GM18870 (cell line): Measurements from ENCODE around the gene NABP1.
"Not testable (repeated sequence)": the region's sequence is repeated elsewhere in the genome, so short reads cannot be mapped to it uniquely, and the experiment has no call there.

Experiments used
- ATAC-seq: cut with Tn5 transposase; IDR thresholded peaks from one replicate; pipeline ENCODE4 v1.9.1; 2021; ENCODE audit warnings: moderate library complexity; ENCODE audit not compliant: unreplicated experiment

The NABP1 gene, protein sequence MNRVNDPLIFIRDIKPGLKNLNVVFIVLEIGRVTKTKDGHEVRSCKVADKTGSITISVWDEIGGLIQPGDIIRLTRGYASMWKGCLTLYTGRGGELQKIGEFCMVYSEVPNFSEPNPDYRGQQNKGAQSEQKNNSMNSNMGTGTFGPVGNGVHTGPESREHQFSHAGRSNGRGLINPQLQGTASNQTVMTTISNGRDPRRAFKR

DNA sequence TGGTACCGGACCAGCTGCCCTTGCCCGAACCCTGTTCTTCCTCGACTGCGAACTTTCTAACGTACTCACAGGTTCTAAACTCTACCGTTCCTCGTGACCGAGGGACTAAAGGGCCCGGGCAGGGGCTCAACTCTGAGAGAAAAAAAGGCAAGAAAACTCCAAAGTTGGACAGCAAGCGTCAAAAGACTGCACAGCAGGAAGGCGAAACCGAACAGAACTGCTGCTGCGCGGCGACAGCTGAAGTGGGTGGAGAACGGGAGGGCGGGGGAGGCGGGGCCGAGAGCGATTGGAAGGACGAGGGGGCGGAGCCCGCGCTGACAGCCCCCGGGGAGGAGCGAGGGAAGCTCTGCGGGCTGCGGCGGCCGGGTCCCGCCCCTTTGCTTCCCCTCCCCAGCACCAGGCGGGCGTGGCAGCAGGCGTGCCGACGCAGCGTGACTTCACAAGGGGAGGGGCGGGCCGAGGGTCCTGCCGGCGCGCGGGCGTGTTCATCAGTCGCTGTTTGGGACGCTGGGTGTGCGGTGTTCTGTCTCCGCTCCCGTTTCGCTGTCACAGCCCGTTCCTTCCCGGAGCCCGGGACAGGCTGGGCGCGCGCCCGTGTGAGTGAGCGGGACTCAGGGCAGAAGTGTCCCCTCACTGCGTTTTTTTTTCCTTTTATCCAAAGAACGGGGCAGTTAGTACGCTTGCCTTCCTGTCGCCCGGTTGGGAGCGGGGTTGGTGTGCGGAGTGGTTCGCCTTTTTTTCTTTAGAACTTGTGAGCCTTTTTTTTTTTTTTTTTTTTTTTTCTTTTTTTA lies at the start of gene NABP1:
Gene NABP1, plus strand, starts transcription at position 491 of the 791 bp plus-strand sequence. CDS start 479 bp downstream, outside the sequence.
- peak; percentile 37 for ATAC-seq

- ATAC-seq, result peak; percentile 45
Measured at GRCh38 chr2:191629001-191629453, 48.9 kb upstream of the NABP1 start.

- no peak for ATAC-seq
Measured at GRCh38 chr2:191629976-191630712, 47.8 kb upstream of the NABP1 start.

- no peak for ATAC-seq
Measured at GRCh38 chr2:191631754-191632153, 46.2 kb upstream of the NABP1 start.

- no peak for ATAC-seq
Measured at GRCh38 chr2:191632426-191632825, 45.5 kb upstream of the NABP1 start.

DNA sequence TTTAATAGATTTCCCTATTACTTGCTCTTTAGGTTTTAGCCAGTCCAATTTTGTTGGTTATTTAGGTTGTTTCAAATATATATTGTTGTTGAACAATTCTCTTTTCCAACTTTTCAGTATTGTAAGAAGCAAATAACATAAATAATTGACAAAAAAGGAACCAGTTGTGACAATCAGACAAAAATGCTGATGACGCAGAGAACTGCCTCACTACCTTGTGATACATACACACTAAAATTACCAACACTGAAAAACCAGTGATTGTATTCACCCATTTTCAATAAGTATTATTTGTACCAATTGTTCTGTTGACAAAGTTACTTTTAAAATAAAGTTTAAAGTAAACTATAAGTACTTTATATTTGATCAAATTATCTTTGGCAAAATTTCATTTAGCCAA lies 43.1 kb upstream of the NABP1 start:
- ATAC-seq, result no peak

- peak; percentile 83 for ATAC-seq
Measured at GRCh38 chr2:191635333-191636234, 42.4 kb upstream of the NABP1 start.

- no peak for ATAC-seq
Measured at GRCh38 chr2:191636235-191636543, 41.7 kb upstream of the NABP1 start.

DNA sequence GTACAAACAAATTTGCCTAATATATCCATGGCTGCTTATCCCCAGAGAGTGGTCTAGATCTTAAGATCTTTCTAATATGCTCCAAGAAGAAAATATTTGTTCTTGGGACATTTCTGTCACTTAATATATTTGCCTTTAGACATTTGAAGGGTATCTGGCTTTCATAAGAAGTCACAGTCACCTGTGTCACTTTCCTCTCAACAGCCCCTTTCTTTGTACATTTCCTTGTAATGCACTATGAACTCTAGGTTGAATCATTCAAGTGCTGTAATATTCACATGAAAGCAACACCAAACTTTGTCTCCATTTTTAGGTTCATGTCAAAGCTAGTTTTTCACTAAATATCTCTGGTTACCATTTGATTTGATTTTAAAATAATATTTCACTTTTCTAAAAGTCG lies 41.4 kb upstream of the NABP1 start:
- ATAC-seq, result no peak

- ATAC-seq, result peak; percentile 70
Measured at GRCh38 chr2:191637182-191638078, 40.5 kb upstream of the NABP1 start.

DNA sequence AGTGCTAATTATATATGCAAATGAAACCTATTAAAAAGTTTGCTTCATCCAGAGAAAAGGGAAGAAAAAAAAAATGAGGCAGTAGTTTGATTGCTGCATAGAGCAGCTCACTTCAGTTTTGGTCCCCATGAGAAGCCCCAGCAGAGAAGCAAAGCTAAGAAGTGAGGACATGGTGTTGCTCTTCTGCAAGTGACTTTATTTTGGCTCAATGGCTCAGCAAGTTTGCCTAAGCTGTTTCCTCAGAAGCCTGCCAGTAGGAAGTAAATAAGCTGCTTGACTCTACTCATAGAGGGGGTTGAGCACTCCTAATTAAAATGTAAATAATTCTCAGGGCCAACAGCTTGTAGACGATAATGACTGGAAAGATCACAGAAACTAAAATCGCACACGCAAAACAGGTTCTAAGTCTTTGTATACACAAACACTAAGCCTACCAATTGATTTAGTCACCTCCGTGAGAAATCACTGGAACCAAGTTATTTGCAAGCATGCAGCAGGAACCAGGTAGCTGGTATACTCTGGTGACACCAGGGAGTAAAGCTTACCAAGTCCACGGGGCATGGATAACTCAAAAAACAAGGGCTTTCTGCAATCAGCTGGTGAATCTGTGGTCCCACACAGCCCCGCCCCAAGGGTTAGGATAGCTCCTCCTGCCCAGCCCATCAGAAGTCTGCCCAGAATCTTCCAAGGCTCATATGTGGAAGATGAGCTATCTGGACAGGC lies 39.7 kb upstream of the NABP1 start:
- no peak for ATAC-seq

DNA sequence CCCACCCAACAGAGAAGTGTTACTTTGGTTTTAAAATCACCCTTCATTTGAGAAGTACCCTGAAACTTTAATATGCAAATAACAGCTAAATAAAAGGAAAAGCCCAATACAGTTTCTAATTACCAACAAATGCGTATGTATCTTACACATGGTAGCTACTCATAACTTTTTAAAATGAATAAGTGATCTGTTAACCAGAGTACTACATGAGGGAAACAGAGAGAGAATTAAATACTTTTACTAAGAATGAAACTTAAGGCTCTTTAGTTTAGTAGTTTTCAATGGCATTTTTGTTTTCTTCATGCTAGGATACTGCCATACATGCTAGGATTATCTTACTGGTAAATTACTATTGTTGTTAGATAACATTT lies 39.1 kb upstream of the NABP1 start:
- no peak for ATAC-seq

DNA sequence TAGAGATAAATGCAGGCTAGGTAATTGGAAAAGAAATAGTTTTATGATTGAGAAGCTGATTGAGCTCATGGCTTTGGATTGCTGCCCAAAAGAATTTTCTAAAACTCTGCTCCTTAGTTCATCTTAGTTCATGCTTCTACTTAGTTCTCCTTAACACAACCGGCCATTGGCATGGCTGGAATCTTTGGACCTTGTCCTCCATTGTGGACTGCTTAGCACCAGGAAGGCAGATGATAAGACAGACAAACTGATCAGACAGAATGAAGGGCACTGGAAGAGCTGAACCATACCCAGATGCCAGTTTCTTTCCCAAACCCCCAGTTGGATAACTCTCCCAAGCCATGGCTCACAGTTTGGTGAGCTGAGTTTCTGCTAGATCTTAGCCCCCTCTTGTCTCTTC lies 36.3 kb upstream of the NABP1 start:
- no peak for ATAC-seq

- peak; percentile 40 for ATAC-seq
Measured at GRCh38 chr2:191642541-191642940, 35.4 kb upstream of the NABP1 start.

DNA sequence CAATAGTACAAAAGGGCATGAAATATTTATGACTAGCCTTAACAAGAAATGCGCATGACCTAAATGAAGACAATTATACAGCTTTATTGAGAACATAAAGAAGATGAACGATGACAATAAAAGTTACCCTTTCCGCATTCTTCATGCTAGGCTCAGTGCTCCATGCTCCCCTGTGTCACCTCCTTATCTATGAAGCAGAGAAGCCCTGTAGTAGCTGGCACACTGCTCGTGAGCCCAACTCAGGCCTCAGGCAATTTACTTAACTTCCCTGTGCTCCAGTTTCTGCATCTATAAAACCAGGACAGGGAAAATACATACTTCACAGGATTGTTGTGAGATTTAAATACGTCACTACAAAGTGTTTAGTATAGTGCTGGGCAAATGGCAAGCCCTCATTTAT lies 34.5 kb upstream of the NABP1 start:
- no peak for ATAC-seq

DNA sequence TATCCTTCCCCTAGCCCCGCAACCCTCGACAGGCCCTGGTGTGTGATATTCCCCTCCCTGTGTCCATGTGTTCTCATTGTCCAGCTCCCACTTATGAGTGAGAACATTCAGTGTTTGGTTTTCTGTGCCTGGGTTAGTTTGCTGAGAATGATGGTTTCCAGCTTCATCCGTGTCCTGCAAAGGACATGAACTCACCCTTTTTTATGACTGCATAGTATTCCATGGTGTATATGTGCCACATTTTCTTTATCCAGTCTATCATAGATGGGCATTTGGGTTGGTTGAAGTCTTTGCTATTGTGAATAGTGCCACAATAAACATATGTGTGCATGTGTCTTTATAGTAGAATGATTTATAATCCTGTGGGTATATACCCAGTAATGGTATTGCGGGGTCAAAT lies 33.3 kb upstream of the NABP1 start:
- not testable (repeated sequence) for ATAC-seq

- ATAC-seq, result no peak
Measured at GRCh38 chr2:191645032-191645431, 32.9 kb upstream of the NABP1 start.

- no peak for ATAC-seq
Measured at GRCh38 chr2:191645434-191646162, 32.3 kb upstream of the NABP1 start.
